ENCODE results near the gene WIF1.

WIF1 gene

GRCh38 chr12:65147312-65147905, 26.3 kb upstream of the WIF1 start:
- Histone ChIP-seq H3K4me3 (ENCODE audit: low read length) (no peak overlapping the region), H3F3A (ENCODE audit: control insufficient read depth, insufficient read depth) (no peaks in the 10 kb centered on the region), H3K4me2 (ENCODE audit: low read length) (no peak overlapping the region), H3K36me3 (ENCODE audit: control insufficient read depth, low read length) (no peaks in the 10 kb centered on the region), H3K79me2 (ENCODE audit: control insufficient read depth, low read length) (no peaks in the 10 kb centered on the region), H3K27ac (ENCODE audit: low read depth, low read length) (no peak overlapping the region), H3K4me1 (ENCODE audit: control insufficient read depth, low read length) (no peaks in the 10 kb centered on the region), H3K9me2 (replicated peaks; ENCODE audit: control insufficient read depth, low read length) (no peaks in the 10 kb centered on the region), H3K9me3 (ENCODE audit: control insufficient read depth, insufficient read depth, low read length) (no peaks in the 10 kb centered on the region), H3K27me3 (ENCODE audit: control insufficient read depth, low read length) (peaks cover 14% of the 10 kb centered on the region), H4K20me1 (ENCODE audit: control insufficient read depth, insufficient read depth, low read depth, low read length) (no peaks in the 10 kb centered on the region)
- TF ChIP-seq, protein P1, sequence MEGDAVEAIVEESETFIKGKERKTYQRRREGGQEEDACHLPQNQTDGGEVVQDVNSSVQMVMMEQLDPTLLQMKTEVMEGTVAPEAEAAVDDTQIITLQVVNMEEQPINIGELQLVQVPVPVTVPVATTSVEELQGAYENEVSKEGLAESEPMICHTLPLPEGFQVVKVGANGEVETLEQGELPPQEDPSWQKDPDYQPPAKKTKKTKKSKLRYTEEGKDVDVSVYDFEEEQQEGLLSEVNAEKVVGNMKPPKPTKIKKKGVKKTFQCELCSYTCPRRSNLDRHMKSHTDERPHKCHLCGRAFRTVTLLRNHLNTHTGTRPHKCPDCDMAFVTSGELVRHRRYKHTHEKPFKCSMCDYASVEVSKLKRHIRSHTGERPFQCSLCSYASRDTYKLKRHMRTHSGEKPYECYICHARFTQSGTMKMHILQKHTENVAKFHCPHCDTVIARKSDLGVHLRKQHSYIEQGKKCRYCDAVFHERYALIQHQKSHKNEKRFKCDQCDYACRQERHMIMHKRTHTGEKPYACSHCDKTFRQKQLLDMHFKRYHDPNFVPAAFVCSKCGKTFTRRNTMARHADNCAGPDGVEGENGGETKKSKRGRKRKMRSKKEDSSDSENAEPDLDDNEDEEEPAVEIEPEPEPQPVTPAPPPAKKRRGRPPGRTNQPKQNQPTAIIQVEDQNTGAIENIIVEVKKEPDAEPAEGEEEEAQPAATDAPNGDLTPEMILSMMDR (IDR thresholded peaks at IDR 0.05; ENCODE audit: low read depth, low read length, poor library complexity, severe bottlenecking) = no peak
- TF ChIP-seq EZH2phosphoT487 (IDR thresholded peaks at IDR 0.05; ENCODE audit: borderline replicate concordance, low read length) = no peak

DNA sequence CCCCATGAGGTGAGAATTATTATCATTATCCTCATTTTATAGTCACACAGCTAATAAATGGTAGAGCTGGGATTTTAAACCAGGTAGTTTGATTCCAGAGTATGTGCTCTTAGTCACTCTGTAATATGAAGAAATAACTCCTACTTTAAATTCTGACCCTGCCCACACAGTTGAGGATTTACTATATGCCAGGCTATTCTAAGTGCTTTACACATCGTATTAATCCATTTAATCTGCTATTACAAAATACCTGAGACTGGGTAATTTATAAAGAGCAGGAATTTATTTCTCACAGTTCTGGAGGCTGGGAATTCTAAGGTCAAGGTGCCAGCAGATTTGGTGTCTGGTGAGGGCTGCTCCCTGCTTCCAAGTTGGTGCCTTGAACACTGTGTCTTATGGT, 19.6 kb upstream of the WIF1 start:
- H3K9me3 ChIP-seq (ENCODE audit: control insufficient read depth, insufficient read depth, low read length) = no peaks in the 10 kb centered on the region
- H3K36me3 ChIP-seq (ENCODE audit: control insufficient read depth, low read length) = no peaks in the 10 kb centered on the region
- no peak overlapping the region for H3K4me3 ChIP-seq (ENCODE audit: low read length)
- H3K27me3 ChIP-seq (ENCODE audit: control insufficient read depth, low read length) = peaks cover 41% of the 10 kb centered on the region
- H3K9me2 ChIP-seq (replicated peaks; ENCODE audit: control insufficient read depth, low read length) = no peaks in the 10 kb centered on the region
- no peaks in the 10 kb centered on the region for H3K79me2 ChIP-seq (ENCODE audit: control insufficient read depth, low read length)
- H3K4me1 ChIP-seq (ENCODE audit: control insufficient read depth, low read length) = peaks cover 6% of the 10 kb centered on the region
- H4K20me1 ChIP-seq (ENCODE audit: control insufficient read depth, insufficient read depth, low read depth, low read length) = no peaks in the 10 kb centered on the region
- H3F3A ChIP-seq (ENCODE audit: control insufficient read depth, insufficient read depth) = no peaks in the 10 kb centered on the region
- TF ChIP-seq EZH2phosphoT487 (IDR thresholded peaks at IDR 0.05; ENCODE audit: borderline replicate concordance, low read length) = no peak
- TF ChIP-seq, protein P1 (IDR thresholded peaks at IDR 0.05; ENCODE audit: low read depth, low read length, poor library complexity, severe bottlenecking) = no peak
- H3K27ac ChIP-seq (ENCODE audit: low read depth, low read length) = no peak overlapping the region
- no peak overlapping the region for H3K4me2 ChIP-seq (ENCODE audit: low read length)

- no peaks in the 10 kb centered on the region for H4K20me1 ChIP-seq (ENCODE audit: control insufficient read depth, insufficient read depth, low read depth, low read length)
- H3K4me3 ChIP-seq (ENCODE audit: low read length) = no peak overlapping the region
- TF ChIP-seq, protein P1 (IDR thresholded peaks at IDR 0.05; ENCODE audit: low read depth, low read length, poor library complexity, severe bottlenecking) = no peak
- no peak for TF ChIP-seq EZH2phosphoT487 (IDR thresholded peaks at IDR 0.05; ENCODE audit: borderline replicate concordance, low read length)
- peaks cover 6% of the 10 kb centered on the region for H3K4me1 ChIP-seq (ENCODE audit: control insufficient read depth, low read length)
- H3F3A ChIP-seq (ENCODE audit: control insufficient read depth, insufficient read depth) = no peaks in the 10 kb centered on the region
- H3K27me3 ChIP-seq (ENCODE audit: control insufficient read depth, low read length) = peaks cover 34% of the 10 kb centered on the region
- no peaks in the 10 kb centered on the region for H3K36me3 ChIP-seq (ENCODE audit: control insufficient read depth, low read length)
- no peak overlapping the region for H3K27ac ChIP-seq (ENCODE audit: low read depth, low read length)
- H3K4me2 ChIP-seq (ENCODE audit: low read length) = no peak overlapping the region
- H3K79me2 ChIP-seq (ENCODE audit: control insufficient read depth, low read length) = no peaks in the 10 kb centered on the region
- H3K9me2 ChIP-seq (replicated peaks; ENCODE audit: control insufficient read depth, low read length) = no peaks in the 10 kb centered on the region
- no peaks in the 10 kb centered on the region for H3K9me3 ChIP-seq (ENCODE audit: control insufficient read depth, insufficient read depth, low read length)
These were observed 18.3 kb upstream of the WIF1 start for GRCh38 chr12:65139389-65139788.

Data from DOHH2 (cell line).